H4 (cell line): ENCODE measurements around the gene CCDC34. TPM values are rescaled to one million over a fixed set of nuclear protein-coding genes. Genes with fewer than 3 reads are reported as not detected.
"Not testable (repeated sequence)": the region's sequence is repeated elsewhere in the genome, so short reads cannot be mapped to it uniquely, and the experiment has no call there.

ENCODE experiments used
- DNase-seq: peaks from one replicate; pipeline ENCODE4 v3.0.0-alpha.2; 2015; ENCODE audit warnings: low spot score
- total RNA-seq: library from RNA; depleted of rRNA; stranded (reverse); fragments of >200 nt; shearing (Covaris generic); gene quantifications from 2 replicates; pipeline ENCODE4 v1.2.3, GENCODE V29; 2014

CCDC34 gene
- total RNA-seq, 1 experiment from 2014 or later: 29.7 TPM

DNA sequence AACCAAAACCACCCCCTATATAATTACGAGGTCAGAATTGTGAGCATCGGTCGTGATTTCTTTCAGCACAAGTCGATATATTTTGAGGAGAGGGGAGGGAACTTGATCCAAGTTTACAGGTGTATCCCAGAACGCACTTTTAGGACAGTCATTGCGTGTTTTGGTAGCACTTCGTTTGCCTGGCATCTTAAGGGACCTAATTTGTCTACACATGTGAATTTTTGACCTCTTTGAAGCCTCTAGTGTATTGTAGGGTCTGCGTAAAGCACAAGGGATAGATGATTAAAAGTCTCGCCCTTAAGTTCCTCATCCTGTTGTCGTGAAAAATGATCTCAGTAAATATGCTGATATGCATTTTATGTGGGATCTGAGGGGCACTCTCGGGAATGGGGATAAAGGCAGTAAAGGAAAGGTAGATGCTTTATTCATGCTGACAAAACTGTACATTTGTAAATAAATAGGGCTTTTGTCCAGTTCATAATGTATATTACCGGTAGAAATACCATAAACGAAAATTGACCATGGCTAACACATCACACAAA, 632 bp upstream of the CCDC34 start:
- DNase-seq: no peak

DNA sequence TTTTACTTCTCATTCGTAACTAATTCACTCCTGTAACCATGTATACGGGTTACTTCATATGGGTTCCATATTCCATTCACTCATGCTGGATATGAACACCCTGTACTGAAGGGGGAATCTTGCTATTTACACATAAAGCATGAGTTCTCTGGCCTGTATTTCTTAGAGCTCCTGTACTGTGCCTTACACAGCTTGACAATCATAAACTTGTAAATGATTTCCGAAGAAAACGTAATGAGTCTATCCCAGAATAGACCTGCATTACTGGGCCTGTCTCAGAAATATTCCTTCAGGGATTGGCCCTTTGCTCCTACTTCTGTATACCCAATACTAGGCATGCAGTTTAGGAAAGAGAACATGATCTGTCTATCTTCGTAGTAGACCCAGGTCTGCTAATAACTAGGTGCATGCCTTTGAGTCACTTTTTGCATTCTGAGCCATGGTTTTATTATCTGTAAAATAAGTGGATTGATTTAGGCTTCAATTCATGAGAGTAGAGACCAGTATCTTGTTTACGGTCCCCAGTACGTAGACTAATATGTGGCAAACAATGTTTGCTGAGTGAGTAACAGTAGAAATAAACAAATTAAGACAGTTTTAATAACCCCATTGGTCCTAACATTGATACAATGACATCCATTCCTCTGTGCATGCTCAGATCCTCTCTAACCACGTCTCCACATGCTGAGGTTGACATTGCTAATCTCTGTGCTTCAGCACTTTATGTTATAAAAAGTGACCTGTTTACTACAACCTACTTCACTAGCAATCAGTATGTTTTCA, 1.2 kb downstream of the CCDC34 start:
- no peak for DNase-seq

- no peak for DNase-seq
These were observed 4.7 kb downstream of the CCDC34 start for GRCh38 chr11:27358296-27358695.

GRCh38 chr11:27357250-27357649, 5.8 kb downstream of the CCDC34 start:
- DNase-seq: no peak

- DNase-seq: no peak
These were observed 6.3 kb downstream of the CCDC34 start for GRCh38 chr11:27356624-27357222.

DNA sequence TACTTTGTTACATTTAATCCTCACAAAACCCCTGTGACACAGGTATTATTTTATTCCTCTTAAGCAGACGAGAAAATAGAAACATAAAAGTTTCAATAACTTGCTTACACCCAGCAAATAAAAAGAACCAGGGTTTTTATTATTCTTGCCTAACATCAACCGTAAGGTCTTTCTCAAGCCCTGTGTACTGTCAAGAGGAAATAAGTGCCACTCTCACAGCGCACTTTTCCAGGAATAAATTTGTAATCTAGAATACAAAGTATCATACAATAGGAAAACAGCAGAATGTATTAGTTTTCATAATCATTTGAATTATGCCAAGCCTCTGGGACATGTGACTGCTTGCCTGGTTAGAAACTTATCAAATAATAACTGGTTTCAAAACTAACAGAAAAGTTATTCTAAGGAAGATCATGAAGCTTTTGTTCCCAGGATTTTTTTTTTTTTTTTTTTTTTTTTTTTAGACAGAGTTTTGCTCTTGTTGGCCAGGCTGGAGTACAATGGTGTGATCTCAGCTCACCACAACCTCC, 7.4 kb downstream of the CCDC34 start:
- DNase-seq: no peak

GRCh38 chr11:27354359-27354965, 8.6 kb downstream of the CCDC34 start:
- no peak for DNase-seq

GRCh38 chr11:27353593-27354358, 9.2 kb downstream of the CCDC34 start:
- DNase-seq: no peak

DNA sequence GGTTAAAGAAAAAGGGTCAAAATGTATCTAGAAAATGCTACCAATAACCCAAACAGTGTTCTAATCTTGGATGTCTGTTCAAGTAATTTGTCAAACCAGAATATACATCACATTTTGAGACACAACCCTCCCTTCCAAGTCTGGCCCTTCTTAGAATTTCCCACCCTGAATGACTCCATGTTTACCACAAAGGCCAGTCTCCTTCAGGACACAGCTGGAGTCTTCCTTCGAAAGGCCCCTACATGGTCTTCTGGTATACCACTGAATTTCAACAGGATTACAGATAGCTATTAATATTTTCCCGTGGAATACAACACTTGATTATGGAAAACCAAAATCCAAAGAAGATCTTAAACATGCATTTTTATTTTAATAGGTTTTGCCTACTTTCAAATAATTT, 10.2 kb downstream of the CCDC34 start:
- no peak for DNase-seq

GRCh38 chr11:27350511-27350910, 12.5 kb downstream of the CCDC34 start:
- no peak for DNase-seq

- DNase-seq: no peak
These were observed 13.1 kb downstream of the CCDC34 start for GRCh38 chr11:27349919-27350318.

DNA sequence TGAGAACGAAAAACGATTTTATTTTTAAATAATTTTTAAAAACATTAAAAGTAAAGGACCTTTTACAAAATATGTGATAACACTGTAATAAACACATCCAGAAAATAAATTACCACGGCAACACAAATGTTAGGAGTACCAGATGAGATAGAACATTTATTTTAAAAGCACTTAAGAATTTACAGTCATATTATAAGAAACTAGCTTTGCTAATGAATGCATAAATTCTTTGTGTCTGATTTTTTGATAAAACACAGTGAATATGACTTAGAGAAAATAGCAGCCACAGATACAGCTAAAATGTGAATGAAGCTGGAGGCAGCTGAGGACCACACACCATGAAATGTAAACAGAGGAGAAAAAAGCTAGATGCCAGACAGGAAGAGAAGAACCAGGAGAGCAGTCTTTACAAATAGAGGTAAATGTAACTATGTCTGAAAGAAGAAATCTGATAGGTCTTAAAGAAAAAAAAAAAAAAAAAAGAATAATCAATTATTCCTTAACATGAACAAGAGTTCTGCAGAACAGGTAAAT, 14.6 kb downstream of the CCDC34 start:
- DNase-seq: peak; percentile 51

GRCh38 chr11:27347359-27348339, 15.4 kb downstream of the CCDC34 start:
- no peak for DNase-seq

DNA sequence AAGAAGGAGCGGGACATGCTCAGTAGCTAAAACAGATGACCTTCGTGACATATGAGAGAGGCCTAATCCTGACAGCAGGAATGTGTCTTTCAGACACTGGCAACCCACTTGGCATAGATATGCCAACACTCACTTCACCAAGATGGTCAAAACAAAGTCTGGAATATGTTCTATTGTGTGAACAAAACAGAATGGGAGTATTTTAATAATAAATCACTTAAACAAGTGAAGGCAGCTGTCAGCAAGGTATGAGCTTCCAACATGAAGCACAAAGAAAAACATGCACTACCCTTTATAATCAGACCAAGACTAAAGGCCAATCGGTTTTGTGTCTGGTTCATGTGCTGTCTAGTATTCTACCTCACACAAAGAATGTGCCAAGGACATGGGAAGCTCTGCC, 23.1 kb downstream of the CCDC34 start:
- no peak for DNase-seq

GRCh38 chr11:27334764-27335163, 28.3 kb downstream of the CCDC34 start:
- DNase-seq: not testable (repeated sequence)

DNA sequence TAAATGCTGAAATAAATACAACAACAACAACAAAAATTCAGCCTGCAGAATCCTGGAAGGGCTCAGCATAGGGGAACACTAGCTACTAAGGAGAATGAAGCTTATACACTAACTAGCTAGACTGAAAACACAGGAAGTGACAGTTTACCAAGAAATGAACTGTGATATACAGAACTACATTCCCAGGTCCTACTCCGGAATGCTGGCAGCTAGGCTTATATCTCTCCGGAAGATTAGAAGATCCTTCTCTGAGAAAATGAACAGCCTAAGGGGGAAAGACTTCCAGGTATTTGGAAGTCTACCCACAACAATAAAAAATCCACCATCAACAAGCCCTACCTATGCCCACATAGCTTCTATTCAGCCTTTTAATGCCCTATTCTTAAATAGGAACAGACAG, 31.0 kb downstream of the CCDC34 start:
- no peak for DNase-seq

- DNase-seq: no peak
These were observed 32.3 kb downstream of the CCDC34 start for GRCh38 chr11:27330633-27331270.

DNA sequence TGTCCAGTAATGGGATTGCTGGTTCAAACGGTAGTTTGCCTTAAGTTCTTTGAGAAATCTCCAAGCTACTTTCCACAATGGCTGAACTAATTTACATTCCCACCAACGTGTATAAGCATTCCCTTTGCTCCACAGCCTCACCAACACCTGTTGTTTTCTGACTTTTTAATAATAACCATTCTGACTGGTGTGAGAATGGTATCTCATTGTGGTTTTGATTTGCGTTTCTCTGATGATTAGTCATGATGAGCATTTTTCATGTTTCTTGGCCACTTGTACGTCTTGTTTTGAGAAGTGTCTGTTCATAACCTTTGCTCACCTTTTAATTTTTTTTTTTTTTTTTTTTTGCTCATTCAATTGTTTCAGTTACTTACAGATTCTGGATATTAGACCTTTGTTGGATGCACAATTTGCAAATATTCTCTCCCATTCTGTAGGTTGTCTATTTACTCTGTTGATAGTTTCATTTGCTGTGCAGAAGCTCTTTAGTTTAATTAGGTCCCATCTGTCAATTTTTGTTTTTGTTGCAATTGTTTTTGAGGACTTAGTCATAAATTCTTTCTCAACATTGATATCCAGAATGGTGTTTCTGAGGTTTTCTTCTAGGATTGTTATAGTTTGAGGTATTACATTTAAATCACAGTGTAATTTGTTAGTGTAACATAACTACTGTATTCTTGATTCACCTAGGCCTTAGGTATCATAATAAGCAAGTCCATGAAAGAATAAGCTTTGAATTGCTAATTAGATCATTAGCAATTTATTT, 33.0 kb downstream of the CCDC34 start:
- DNase-seq: no peak

- DNase-seq: no peak
These were observed 34.4 kb downstream of the CCDC34 start for GRCh38 chr11:27328614-27329013.
